GM18526 (cell line): Measurements from ENCODE around the gene CDC6.

ENCODE experiments used
- POLR2A ChIP-seq: IDR thresholded peaks from 3 replicates; pipeline ENCODE4 v1.6.1; 2011; ENCODE audit not compliant: insufficient read length; ENCODE audit errors: extremely low read depth

Gene CDC6

DNA sequence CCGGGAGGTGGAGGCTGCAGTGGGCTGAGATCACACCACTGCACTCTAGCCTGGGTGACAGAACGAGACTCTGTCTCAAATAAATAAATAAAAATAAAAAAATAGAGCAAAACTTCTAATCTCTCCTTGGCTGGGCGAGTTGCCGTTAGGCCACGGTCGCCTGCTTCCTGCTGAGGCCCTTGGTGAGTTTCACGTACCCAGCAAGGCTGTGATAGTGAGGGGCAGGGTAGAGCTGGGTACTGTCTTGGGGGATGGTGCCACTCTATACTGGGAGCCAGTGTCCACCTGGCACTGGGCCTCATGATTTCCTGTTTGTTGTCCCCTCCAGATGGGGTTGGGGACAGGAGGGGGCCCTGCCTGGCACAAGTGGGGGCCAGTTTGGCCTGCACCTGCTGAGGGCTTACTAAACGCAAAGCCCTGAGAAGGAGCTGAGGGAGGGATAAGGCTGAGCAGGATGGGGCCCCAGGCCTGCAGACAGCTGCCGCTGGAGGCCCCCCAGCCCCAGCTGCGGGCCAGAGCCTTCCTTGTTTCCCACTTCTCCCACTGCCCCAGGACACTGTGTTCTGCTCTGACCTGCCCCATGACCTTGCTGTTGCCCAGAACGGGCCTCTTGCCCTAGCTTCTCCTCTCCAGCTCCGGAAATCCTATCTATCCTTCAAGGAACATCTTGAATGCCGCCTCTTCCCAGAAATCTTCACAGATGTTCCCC lies 51.4 kb downstream of the CDC6 start:
- no peak for TF ChIP-seq POLR2A

DNA sequence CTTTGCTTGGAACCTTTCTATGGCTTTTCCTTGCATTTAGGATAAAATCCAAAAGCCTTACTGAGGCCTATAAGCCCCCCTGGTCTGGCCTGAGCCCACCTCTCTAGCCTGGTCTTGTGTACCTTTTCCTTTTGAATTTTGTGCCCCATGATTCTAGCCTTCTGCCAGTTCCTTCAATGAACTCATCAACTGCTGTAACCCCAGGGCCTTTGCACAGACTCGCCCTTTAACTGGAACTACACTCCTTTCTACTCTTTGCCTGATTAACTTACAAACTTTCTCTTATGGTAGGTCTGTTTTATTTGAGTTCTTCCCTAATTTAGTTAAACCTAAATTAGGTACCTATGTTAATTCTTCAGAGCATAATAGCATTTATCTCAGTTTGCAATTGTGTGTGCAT lies 52.6 kb downstream of the CDC6 start:
- no peak for TF ChIP-seq POLR2A

DNA sequence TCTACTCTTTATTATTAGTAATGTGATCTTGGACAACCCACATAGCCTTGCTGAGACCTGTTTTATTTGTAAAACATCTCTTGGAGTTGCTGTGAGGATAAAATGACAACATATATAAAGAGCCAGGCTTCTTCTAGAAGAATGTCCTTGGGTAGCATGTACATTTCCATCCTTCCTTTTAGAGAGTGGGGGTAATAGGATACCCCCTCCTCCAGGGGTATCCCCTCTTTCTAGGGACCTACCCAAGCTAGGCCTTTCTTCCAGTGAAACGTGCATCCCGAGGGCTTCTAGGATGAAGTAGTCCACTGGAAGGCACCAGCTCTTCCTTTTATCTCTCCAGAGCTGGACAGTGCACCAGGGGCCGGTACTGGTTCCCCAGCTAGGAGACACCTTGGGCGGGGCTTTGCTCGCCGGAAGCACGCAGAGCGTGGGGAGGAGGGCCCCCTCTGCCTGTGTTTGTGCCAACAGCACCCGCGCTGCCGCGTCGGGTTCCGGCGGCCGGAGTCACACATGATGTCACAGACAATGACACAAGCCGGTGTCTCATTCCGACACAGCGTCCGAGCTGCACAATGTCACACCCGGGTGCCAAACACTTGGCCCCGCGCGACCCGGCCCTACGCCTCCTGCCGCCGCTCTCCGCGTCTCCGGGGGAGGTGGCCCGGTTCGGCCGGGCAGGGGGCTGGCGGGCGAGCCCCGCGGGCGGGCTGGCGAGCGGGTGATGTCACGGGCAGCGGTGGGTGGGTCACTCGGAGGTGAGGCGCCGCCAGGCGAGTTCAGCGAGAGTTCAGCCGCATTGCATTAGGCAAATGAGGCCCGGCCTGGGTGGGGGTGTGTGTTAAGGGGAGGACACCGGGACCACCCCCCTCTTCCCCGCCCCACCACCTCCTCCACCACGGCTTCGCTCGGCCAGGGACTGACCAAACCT lies 53.5 kb downstream of the CDC6 start:
- no peak for TF ChIP-seq POLR2A

DNA sequence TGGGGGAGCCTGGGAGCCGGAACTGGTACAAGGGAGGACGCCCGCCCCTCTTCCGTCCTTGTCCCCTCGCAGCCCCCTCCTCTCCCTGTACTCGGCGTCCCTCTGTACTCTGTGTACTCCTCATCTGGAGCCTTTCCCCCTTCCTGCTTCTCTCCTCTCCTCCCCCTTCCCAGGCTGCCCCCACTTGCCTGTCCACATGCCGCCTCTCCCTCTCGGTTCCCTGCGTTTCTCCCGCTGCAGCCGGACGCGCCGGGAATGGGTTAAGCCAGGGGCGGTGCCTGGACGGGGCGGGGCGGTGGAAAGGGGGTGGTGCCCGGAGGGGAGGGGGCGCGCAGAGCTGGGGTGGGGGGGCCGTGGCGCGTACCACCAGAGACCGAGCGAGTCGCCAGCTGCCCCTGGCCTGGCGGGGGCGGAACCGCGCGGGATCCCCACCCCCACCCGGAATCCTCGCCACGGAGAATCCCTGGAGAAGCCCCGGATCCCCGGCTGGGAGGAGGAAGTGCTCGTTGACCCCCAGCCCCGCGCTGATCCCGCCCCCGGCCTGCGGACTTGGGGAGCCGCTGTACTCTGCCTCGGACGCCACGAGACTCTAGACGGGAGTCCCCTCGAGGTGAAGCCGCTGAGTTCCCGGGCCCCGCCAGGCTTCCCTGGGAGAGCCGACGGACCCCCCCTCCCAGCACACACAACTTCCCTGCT lies 54.3 kb downstream of the CDC6 start:
- no peak for TF ChIP-seq POLR2A

DNA sequence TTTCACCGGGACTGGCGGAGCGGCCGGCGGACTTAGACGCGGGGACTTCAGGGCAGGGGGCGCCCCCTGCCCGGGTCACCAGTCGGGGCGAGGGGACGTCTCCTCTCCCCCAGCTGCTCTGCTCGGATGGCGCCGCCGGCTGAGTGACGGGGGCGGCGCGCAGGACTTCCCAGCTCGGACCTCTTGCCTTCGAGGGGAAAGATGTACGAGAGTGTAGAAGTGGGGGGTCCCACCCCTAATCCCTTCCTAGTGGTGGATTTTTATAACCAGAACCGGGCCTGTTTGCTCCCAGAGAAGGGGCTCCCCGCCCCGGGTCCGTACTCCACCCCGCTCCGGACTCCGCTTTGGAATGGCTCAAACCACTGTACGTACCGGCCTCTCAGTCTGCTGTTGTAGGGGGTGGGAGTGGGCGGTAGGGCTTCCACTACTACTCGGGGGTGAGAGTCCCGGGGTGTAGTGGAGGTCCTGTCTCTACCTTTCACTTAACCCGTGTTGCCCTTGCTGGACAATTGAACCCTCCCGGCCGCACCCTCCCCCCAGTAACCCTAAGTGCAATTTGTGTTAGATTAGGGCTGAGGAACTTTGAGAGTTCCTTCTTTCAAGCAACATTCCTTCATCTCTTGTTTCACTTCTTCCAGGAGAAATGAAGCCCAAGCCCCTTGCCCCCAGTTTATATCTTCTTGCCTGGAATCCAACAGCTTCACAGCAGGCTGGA lies 55.0 kb downstream of the CDC6 start:
- TF ChIP-seq POLR2A, result no peak

DNA sequence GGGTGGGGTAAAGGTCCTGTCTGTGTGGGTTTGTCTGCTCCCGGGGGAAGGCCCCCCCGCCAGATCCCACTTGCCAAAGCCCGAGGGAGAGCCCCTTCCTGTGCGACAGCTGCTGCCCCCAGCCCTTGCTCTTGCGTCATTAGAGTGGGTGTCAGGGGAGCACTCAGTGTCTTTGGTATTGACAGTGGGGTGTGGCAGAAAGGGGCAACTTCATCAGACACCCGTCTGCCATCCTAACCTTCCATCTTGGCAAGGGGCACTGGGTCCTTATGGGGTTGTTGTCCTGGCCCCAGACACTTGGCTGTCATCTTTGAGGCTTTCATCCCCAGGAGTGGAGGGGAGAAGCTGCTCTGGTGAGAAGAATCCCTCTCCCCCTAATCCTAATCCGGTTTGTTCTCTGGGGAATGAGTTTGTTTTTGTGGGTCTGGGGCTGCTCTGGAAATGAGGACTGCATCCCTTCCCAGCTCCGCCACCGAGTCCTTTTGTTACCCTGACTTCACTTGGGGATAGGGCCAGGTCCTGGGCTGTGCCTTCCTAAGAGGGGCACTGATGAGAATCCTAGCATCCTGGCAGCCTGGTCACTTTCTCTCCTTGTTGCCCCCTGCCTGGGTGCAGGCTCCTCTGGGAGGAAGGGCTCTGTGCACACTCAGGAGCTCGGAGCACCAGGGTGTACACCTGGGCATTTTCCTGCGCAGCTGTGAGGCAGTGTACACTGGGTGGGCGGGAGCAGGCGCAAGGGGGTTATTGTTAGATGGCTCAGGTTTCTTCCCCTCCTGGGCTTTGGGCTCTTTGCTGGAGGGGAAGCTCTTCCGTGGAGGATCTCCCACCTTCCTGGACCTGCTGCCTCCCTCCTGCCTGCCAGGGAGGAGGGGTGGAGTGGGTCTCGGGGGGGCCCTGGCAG lies 55.8 kb downstream of the CDC6 start:
- TF ChIP-seq POLR2A, result no peak

DNA sequence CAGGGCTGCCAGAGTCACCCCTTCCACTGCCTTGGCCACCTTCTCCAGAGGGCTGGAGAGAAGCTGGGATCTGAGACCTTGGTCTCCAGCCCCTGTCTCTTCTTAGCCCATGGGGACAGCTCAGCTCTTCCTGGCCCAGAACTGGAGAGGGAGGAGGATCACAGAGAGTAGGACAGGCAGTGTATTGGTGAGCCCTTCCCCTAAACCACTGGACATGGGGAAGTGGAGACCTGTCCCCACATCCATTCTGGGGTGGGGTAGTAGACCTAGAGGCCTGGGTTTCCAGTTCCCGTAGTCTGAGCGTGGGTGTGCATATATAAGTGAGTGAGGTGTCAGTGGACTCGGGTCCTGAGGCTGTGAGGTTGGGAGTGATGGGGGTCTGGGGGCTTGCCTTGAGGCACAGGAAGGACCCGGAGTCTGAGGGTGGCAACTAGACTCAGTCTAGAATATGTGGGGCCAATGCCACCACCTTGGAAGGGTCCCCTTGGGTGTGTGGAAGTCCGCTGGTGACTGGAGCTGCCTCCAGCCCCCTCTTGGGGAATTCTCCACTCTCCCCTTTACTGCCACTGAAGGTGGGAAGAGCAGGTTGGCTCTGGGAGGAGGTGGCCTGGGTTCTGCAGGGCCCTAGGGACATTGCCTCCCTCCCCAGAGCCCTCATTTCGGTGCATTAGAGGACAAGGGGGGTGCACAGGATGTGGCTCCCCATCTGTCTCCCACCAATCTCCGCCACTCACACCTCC lies 56.9 kb downstream of the CDC6 start:
- no peak for TF ChIP-seq POLR2A

DNA sequence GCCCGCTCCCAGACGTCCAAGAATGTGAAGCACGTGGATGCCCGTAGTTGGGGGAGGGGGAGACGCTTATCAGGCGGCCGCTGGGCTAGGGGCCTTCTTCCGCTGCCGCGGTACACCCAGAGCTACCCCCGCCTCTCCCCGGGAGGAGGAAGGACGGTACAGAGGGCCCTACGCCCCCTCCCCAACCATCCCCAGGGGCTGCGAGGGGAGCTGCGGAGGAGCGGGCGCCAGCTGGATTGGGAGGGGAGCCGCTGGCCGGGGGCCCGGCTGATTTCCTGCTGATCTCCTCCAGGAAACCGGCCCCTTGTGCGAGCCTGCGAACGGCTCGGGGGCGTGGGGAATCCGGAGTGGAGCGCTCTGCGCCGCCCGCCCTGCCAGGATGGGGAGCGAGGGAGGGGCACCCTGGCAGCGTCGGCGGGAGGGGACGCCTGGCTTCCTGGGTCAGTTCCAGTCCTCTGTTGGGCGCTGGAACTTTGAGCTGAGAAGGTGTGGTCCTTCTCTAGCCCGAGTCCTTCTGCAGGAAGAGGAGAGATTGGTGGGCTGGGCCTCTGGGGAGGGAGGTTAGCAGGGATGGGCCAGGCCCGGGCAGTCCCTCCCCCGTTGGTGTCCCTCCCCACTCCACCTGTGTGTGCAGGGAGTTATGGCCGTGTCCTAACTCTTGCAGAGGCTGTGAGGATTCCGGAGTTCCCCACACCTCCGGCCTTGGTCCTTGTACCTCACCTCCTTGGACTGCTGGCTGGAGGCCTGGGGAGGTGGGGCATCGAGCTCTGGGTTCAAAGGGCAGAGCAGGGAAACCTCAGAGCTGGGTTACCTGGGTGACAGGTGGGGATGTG lies 57.7 kb downstream of the CDC6 start:
- no peak for TF ChIP-seq POLR2A

DNA sequence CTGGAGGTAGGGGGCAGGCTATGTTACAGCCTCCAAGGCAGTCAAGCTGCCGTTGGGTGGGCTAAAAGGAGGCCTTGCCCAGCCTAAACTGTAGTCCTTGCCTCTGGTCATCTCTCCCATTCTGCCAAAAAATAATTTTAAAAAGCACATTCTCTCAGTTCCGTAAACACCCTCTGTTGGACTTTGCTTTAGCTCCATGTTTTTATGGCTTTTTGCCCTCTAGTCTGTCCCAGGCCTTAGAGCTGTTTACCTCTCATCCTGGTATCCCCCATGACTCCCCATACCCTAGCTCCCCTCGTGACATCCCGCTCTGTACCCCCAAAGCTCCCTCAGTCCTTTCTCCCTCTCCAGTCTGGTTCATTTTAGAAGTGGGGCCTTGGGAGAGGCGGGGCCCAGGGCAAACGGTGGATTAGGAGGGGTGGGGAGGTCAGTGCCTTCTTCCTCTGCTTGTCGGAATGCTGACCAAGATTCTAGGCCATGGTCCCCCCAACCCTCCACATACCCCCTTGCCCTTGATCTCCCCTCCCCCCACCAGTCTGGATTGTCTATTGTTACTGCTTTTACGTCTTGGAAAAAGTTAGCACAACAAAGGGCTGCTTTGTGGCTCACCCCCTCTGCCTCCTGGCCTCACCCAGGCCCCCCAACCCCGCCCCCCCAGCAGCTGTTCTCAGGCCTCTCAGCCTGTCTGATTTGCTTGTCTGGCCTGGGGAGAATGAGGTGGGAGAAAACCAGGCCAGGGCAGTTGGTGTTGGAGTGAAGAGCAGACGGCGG lies 58.5 kb downstream of the CDC6 start:
- TF ChIP-seq POLR2A, result no peak

DNA sequence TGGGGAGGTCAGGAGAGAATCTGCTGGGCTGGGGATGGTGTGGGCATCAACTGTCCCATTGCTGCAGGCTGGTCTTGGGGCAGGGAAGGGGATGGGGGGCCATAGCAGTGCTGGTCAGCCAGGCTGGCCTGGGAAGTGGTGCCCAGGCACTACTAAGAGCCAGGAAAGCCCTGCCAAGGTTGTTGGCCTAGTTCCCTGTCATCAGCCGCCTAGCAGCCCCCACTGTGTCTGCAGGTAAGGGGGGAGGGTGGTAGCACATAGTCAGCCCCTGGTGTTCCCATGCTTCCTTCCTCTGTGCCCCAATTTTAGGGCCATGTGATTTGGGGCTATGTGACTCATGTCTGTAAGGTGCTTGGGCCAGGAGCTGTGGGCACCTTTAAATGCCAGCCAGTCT lies 59.1 kb downstream of the CDC6 start:
- TF ChIP-seq POLR2A, result no peak

DNA sequence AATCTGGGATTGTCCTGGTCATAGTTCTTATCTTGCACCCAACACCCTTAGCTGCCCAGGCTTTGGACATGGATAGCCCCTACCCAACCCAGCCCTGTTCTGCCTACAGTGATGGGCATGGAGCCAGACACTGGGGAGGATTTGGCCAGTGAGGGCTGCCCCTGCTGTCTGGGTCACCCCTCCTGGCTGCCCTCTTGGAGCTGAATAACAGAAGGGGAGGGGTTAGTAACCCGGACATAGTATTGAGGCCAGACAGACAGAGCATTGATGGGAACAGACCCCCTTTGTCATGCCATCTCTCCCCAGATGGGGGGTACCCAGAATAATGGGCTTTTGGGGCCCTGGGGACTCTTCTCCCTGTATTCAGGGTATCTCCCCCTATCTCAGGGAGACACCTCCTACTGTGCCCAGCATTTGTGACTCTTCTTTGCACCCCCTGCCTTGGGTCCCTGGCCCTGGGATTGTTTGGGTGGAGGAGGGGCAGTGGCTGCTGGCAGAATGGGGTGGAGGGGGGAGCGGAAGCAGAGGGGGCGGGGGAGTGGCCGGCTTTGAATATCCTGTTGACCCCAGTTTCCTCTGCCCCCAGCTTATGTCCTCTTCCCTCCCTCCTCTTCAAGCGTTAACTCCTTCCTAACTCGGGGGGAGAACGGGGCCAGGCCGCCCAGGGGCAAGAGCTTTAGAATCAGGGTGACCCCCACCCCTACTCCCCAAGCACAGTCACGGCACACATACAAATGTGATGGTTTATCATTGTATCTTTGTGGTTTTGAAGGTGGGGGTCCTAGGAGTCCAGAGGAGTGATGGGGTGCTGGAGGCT lies 59.8 kb downstream of the CDC6 start:
- no peak for TF ChIP-seq POLR2A
